PFSK-1 (cell line): ENCODE measurements around the gene SLMAP.

Experiments used
- FOXP2 ChIP-seq: optimal IDR thresholded peaks from 2 replicates; pipeline ENCODE3; 2011; ENCODE audit warnings: borderline replicate concordance, control low read depth, inconsistent platforms; ENCODE audit not compliant: insufficient read depth; ENCODE audit errors: extremely low read length, extremely low read depth
- POLR2AphosphoS5 ChIP-seq: IDR thresholded peaks from 2 replicates; pipeline ENCODE4 v1.6.1; 2012; ENCODE audit warnings: low read depth, mild to moderate bottlenecking, control low read depth, low read length, moderate library complexity
- SIN3A ChIP-seq: IDR thresholded peaks from 2 replicates; pipeline ENCODE4 v1.6.1; 2012; ENCODE audit warnings: mild to moderate bottlenecking, low read length, moderate library complexity, borderline replicate concordance; ENCODE audit not compliant: insufficient read depth
- TAF1 ChIP-seq: IDR thresholded peaks from 2 replicates; pipeline ENCODE4 v1.6.1; 2012; ENCODE audit warnings: low read length, control low read depth, borderline replicate concordance; ENCODE audit not compliant: insufficient read depth
- TF ChIP-seq, protein P1 (sequence below), 2 experiments: IDR thresholded peaks; 2 replicates each; pipeline versions ENCODE4 v1.6.1 to v1.8.0; 2011 to 2012; ENCODE audit warnings: low read depth in 2 of 2, low read length in 2 of 2, control low read depth in 1 of 2, inconsistent platforms in 1 of 2, mild to moderate bottlenecking in 1 of 2, moderate library complexity in 1 of 2; ENCODE audit not compliant: insufficient read depth in 1 of 2

The SLMAP gene

DNA sequence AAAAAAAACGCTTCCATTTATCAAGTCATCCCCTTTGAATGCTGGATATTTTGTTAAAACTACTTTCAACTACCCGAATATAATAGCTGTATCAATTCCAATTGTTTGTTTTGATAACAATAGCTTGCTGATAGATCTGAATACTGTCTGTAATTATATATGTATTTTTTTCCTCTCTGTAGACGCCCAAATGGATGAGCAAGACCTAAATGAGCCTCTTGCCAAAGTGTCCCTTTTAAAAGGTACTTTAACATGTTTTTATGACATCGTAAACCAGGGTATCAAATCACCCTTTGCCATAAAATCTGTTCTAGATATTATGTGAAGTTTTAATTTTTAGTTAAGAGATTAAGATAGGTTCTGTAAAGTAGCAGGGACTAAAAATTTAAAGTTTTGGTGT, 140.6 kb downstream of the SLMAP start:
- TF ChIP-seq SIN3A (no peak), FOXP2 (no peak)

DNA sequence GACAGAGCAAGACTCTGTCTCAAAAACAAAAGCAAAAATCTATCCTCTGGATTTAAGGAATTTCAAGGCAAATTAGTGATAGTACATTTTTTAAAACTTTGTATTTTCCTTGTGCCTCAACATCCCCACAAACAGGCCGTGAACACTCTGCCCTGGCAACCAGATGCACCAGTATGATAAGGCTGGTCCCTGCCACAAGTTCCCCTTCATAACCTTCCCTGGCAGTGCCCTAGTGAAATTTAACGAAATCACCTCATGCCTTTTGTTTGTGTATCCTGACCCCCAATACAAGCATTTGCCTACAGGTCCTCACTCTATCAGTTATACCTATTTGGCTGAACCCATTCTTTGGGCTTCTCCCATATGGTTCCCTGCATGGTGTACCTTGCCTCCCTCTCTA, 144.7 kb downstream of the SLMAP start:
- no peak for TF ChIP-seq TAF1
- TF ChIP-seq POLR2AphosphoS5 = no peak
- no peak for TF ChIP-seq FOXP2
- TF ChIP-seq, protein P1, sequence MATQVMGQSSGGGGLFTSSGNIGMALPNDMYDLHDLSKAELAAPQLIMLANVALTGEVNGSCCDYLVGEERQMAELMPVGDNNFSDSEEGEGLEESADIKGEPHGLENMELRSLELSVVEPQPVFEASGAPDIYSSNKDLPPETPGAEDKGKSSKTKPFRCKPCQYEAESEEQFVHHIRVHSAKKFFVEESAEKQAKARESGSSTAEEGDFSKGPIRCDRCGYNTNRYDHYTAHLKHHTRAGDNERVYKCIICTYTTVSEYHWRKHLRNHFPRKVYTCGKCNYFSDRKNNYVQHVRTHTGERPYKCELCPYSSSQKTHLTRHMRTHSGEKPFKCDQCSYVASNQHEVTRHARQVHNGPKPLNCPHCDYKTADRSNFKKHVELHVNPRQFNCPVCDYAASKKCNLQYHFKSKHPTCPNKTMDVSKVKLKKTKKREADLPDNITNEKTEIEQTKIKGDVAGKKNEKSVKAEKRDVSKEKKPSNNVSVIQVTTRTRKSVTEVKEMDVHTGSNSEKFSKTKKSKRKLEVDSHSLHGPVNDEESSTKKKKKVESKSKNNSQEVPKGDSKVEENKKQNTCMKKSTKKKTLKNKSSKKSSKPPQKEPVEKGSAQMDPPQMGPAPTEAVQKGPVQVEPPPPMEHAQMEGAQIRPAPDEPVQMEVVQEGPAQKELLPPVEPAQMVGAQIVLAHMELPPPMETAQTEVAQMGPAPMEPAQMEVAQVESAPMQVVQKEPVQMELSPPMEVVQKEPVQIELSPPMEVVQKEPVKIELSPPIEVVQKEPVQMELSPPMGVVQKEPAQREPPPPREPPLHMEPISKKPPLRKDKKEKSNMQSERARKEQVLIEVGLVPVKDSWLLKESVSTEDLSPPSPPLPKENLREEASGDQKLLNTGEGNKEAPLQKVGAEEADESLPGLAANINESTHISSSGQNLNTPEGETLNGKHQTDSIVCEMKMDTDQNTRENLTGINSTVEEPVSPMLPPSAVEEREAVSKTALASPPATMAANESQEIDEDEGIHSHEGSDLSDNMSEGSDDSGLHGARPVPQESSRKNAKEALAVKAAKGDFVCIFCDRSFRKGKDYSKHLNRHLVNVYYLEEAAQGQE (IDR thresholded peaks at IDR 0.05; ENCODE audit: insufficient read depth in 1 of 2, low read depth in 2 of 2, low read length in 2 of 2) = no peak
- no peak for TF ChIP-seq SIN3A

DNA sequence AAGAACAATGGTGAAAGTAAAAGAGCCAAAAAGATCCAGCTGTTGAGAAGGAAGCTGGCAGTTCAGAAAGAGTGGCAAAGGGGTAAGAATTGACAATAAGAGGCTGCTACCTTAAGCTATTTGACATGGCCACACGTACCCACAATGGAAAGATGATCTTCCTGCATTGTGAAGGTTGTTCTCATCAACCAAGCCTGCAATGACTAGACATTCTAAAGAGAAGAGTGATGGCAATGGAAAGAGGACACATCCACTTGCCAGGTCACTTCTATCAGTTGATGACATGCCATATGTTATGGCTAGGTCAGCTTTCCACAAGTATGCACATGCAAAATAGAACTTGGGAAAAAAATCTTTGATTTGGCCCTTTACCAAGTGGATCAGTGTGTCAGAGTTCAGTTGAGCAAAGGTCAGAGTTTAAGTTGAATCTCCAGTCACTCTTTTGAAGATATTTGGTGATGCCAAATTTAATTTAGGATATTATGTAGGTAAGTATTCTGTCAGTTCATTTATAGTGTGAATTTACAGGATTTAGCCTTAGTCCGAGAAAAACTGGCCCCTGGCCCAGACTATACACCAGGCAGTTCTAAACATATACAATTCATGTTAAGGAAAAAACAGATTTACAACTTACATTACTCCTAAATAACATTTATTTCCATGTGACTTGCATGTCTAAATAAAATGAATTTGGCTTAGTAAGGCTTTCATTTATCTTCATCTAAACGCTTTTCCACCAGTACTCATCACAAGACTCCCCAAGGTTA, 147.2 kb downstream of the SLMAP start:
- no peak for TF ChIP-seq FOXP2
- TF ChIP-seq SIN3A = no peak
- no peak for TF ChIP-seq TAF1
- no peak for TF ChIP-seq POLR2AphosphoS5
- TF ChIP-seq, protein P1 (IDR thresholded peaks at IDR 0.05; ENCODE audit: insufficient read depth in 1 of 2, low read depth in 2 of 2, low read length in 2 of 2) = no peak

DNA sequence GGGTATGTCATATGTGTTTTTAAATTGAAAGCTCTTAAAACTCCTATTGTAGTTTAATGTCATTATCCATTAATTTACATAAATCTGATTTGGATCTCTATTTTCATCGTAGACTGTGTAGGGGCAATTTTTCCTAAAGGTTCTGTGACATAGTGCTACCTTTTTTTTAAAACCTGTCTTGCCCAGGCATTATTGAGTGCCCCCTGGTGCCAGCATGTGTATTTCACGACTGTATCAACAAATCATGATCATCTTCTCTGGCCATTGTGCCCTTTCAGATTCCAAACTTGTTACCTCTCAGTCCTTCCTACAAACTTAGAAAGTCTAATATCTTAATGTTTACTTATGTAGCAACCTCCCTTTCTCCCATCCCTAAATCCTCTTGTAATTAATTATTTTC, 154.9 kb downstream of the SLMAP start:
- TF ChIP-seq, protein P1 (IDR thresholded peaks at IDR 0.05; ENCODE audit: insufficient read depth in 1 of 2, low read depth in 2 of 2, low read length in 2 of 2) = no peak
- TF ChIP-seq TAF1 (no peak), FOXP2 (no peak), SIN3A (no peak), POLR2AphosphoS5 (no peak)

DNA sequence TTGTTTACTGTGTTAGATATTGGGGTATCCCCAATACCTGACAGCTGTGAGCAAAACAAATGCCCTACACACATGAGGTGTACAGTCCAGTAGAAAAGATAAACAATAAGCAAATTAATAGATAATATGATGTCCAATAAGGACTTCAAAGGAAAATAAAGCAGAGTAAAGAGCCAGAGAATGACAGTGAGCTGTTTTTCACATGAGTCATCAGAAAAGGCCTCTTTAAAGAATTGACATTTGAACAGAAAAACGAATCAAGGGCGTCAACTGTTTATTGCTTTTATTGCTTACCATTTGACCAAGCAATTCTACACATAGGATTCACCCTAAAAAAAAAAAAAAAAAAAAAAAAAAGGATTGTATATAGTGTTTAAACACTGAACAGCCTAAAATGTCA, 155.5 kb downstream of the SLMAP start:
- no peak for TF ChIP-seq POLR2AphosphoS5
- TF ChIP-seq FOXP2 = no peak
- no peak for TF ChIP-seq TAF1
- TF ChIP-seq, protein P1 (IDR thresholded peaks at IDR 0.05; ENCODE audit: insufficient read depth in 1 of 2, low read depth in 2 of 2, low read length in 2 of 2) = no peak
- TF ChIP-seq SIN3A = no peak
